HG02870 (cell line): ENCODE measurements around the gene S100A8.
"Not testable (repeated sequence)": the region's sequence is repeated elsewhere in the genome, so short reads cannot be mapped to it uniquely, and the experiment has no call there.

Source experiments
- ATAC-seq: cut with Tn5 transposase; IDR thresholded peaks from one replicate; pipeline ENCODE4 v1.9.1; 2021; ENCODE audit warnings: mild to moderate bottlenecking, moderate library complexity; ENCODE audit not compliant: unreplicated experiment

S100A8 gene

GRCh38 chr1:153348511-153349362 is 42.1 kb downstream of the S100A8 start, which contains the start of gene PGLYRP4:
PGLYRP4 (minus strand) TSS chr1:153348841; CDS start chr1:153347932, 909 bp downstream.
- ATAC-seq: no peak

DNA sequence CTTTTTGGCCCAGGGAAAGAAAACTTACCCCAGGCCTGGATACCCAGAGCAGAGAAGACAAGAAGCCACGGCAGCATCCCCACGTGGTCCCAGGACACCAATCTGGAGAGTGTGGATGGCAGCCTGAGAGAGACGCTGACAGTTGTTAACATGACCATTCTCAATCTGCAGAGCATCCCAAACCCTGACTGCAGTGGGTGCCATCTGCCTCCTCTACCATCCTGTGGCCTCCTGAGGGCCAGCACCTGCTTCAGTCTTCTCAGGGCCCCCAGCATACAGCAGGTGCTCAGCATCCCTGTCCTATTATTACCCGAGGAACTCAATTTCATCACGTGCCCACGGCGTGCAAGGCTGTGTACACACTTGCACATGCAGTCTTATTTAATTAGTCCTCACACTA is 43.0 kb downstream of the S100A8 start:
- no peak for ATAC-seq

DNA sequence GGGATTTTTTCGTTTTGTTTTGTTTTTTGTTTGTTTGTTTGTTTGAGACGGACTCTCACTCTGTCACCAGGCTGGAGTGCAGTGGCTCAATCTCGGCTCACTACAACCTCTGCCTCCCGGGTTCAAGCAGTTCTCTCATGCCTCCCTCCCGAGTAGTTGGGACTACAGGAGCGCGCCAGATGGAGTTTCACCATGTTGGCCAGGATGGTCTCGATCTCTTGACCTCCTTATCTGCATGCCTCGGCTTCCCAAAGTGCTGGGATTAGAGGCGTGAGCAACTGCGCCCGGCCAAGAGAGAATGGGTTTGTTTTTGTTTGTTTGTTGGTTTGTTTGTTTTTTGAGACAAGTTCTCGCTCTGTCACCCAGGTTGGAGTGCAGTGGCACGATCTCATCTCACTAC is 43.8 kb downstream of the S100A8 start:
- not testable (repeated sequence) for ATAC-seq

DNA sequence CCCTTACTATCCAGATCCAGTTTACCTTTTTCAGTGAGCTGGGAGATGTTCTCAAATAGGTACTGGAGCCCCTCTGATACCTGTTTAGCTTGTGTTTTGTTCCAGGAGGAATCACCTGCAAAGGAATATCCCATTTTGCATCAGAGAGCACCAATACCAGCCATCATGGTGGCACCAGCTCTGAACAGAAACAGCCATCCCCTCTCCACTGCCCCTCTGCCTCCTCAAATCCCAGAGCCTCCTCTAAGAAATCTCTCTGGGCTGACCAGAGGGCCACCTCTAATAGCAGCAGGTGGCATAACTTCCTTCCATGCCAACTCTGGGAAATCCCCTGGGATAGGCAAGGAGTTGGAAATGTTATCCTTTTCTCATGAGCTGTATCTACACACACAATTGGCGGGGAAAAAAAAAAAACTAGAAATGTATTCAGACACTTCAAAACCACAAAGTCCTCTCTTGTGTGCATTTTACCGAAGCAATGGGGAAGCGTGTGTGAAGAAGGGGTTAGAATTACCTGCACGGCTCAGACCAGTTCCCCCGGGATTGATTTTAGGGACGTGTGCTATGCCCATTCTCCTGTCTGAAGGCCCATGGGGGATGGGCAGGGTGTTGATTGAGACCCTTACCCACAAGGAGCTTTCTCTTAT is 44.7 kb downstream of the S100A8 start:
- no peak for ATAC-seq

DNA sequence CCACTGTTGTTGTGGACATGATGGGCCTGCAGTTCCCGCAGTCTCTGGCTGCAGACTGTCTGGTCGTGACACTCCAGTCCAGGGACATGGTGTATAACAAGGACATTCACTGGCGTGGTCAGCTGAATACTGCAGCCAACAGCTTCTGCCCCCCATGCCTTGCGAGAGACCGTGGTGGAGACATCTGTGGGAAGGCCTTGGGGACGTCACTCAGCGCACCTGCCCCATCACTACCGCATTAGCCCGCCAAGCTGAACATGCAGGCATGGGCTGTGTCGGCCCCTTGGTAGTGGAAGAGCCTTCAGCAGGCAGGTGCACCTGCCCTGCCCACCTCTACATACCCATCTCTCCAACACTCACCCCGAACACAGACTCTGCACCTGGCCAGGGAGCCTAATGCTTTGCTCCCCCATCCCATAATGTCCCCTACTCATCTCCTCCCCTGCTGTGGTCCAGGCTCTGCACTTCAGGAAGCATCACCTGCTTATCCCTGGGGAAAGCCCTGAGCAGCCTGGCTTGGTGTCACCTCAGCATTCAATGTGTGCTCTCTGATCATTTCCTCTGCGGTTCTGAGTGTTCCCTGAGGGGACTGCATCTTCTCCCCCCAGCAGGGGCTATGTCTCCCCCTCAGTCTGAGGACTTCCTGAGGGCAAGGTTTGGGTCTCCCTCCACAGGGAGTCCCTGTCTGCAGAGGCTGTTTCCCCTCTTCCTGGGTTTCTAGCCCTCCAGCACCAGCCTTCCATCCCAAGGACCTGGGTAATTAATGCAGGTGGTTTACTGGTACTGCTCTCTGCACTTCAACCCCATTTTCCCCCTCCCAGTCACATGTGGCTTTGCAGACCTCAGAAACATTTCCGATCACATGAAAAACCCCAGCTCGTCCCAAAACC is 45.4 kb downstream of the S100A8 start:
- ATAC-seq: no peak

DNA sequence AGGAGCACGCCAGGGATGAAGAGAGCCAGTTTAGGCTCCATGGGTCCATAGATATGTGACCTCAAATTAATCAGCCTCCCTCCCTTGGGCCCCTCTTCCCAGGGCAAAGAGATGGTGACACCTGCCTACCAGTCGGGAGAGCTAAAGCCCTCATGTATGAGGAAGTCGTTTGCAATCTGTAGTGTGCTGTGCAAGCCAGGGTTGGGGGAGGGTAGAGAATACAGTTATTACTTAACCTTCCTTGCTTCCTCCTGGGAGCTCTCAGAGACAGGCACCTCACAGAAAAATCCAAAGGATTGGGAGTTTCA is 46.2 kb downstream of the S100A8 start:
- ATAC-seq: no peak

DNA sequence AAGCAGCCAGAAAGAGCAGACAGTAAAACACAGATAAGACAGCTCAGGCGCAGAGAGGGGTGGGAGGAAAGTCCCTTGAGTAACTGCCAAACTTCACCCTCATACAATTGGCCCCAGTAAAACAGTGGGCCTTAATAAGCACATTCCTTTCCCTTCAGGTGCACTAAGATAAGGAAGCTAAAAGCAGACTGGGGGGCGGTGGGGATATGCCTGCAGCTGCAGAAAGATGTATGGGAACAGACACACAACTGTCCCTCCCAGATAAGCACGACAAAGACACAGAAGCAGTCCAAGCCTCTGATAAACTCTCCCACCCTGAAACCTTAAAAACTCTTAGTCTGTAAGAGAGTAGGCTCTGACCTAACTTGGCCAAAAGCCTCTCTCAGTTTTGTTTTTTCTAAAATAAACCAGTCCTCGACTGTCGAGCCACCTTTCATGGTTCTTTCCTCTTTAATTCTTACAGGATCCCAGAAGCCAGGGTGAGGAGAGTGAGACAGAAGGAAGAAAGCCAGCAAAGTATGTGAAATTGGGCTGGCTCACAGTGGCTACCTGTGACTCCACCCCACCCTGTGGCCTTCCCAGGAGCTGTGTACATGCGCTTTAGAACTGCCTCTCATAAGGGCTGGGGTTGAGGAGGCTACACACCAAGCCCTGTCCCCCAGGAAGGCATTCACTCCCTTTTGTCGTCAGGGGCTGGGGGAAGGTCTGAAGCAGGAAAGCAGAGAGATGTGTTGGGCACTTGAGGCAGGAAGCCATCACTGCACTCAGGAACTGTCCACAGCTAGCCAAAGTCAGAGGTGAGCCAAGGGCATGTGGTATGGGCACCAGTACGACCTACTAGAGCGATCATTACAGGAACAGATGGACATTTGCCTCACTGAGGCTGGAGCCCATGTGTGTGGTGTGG is 46.8 kb downstream of the S100A8 start:
- ATAC-seq: no peak

DNA sequence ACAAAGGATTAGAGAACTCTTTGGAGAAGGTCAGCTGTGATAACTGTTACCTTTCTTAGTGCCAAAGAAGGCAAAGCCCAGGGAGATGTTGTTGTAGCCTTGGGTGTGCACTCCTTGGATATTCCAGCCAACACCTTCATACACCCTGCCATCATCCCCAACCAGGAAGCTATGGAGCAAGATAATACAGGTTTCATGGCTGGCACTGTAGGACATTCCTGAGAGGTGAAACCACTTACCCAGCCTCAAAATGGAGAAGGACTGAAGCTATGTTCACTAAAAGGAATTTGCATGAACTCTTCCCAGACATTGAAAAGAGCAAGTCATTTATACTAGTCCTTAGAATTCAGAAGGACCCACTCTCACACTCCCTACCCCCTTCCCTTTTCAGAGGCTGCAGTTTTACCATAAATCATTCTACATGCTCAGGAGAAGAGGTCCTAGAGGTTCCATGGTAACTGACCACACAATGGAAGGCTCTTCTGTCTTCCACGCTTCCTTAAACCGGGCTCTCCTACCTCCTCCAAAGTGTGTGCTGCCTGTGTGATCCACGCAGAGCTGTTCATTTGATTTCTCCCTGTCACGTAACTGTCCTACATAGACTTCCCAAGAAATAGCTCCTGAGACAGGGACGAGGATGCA is 47.7 kb downstream of the S100A8 start:
- ATAC-seq: no peak

DNA sequence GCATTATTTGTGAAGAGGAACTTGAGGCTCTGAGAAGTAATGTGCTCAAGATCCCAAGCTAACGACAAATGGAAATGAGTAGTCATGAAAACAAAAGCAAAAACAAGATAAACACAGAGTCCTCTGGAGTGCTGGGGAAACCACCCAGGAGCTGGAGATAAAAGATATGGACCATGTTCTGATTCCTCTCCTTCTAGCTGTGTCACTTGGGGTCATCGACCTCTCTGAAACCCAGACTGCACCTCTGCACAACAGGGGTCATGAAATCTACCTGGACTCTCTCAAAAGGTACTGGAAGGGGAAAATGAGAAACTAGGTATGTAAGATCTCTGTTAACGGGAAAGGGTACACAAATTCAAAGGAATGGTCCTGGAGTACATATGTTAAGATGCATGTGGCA is 48.7 kb downstream of the S100A8 start:
- no peak for ATAC-seq

DNA sequence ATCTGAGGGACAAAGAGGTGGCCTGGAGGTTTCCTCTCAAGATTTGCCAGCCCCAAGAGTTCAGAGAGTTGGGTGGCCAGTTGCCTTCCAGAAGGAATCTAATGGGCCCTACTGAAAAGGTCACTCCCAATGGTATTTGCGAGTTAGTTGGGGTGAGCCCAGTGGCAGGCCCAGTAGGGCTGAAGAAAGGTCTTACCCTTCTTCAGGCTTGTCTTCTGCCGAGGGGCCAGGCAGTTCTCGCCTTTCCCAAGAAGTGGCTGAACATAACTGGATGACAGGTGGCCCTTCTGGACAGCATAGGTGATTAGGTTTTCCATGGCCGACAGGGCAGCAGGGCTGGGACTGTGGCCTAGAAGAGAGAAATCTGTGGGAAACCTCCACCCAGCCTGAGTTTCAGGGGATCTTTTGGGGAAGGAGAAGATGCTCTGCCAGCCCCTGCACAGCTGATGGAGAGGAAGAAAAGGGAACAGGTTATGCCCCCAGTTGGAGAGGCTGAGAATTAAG is 49.4 kb downstream of the S100A8 start:
- no peak for ATAC-seq

GRCh38 chr1:153340356-153340755 is 50.5 kb downstream of the S100A8 start:
- no peak for ATAC-seq
